ENCODE data around the gene ZNHIT2. TPM values are rescaled to one million over a fixed set of nuclear protein-coding genes. Genes with fewer than 3 reads are reported as not detected.
A peak's percentile ranks its signal among the peaks of the same experiment; 100 is the strongest.

The ZNHIT2 gene
- total and polyA plus RNA-seq, 2 of the 13 experiments (the other 11 are each of a cell fraction or from before 2014, with no cell fraction given) = 1.1 to 6.5 TPM

DNA sequence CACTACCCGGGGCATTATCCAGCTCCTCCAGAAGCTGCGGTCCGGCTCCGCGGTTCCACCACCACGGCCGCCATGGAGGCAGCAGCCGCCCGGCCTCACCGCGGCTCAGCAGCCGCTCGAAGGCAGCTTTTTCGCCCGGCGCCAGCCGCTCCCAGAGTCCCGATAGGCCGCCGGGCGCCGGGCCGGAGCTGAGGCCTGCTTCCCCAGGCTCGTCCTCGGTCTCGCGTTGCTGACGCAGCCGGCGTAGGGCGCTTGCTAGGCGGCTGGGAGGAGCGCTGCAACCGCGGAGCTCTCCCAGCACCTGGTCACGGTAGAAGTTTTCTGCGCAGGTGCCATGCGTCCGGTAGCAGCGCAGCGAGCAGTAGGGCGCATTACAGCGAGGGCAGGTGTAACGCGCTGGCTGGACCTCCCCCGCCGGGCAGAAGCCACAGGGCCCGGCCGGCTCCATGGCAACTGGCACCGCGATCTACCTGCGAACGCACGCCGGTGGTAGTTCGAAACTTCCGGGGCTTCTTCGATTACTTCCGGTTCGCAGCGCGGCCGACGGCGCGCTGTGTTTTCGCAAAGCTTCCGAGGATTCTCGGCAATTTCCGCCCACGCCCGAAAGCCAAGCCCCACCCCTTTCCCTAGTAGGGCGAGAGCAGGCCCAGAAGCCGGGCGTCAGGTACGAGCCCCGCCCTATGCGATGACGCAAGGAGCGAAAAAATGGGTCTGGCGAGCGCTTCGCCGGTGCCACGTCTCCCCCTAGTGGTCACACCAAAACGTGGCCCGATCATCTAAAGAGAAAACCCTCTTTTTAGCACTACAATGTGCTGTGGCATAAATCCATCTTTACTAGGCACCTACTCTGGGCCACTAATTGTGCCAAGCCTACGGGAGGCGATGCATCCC lies at the start of gene ZNHIT2 (continued):
- peak; percentile 73 for TF ChIP-seq RXRB (CRISPR knock-in tag; IDR thresholded peaks at IDR 0.05; ENCODE audit: borderline replicate concordance)
- peak; percentile 98 for TF ChIP-seq SAP130 (CRISPR knock-in tag; IDR thresholded peaks at IDR 0.05; ENCODE audit: low read depth)
- peak; percentile 97 for TF ChIP-seq AGO2 (optimal IDR thresholded peaks at IDR 0.05; ENCODE audit: low read depth, low read length)
- no peak for TF ChIP-seq HOXA7 (CRISPR knock-in tag; IDR thresholded peaks at IDR 0.05)
- peak; percentile 85 for TF ChIP-seq RAD21 (CRISPR knock-in tag; IDR thresholded peaks at IDR 0.05)
- no peak for TF ChIP-seq ZFP41 (CRISPR knock-in tag; IDR thresholded peaks at IDR 0.05; ENCODE audit: borderline replicate concordance)
- TF ChIP-seq, protein P1, sequence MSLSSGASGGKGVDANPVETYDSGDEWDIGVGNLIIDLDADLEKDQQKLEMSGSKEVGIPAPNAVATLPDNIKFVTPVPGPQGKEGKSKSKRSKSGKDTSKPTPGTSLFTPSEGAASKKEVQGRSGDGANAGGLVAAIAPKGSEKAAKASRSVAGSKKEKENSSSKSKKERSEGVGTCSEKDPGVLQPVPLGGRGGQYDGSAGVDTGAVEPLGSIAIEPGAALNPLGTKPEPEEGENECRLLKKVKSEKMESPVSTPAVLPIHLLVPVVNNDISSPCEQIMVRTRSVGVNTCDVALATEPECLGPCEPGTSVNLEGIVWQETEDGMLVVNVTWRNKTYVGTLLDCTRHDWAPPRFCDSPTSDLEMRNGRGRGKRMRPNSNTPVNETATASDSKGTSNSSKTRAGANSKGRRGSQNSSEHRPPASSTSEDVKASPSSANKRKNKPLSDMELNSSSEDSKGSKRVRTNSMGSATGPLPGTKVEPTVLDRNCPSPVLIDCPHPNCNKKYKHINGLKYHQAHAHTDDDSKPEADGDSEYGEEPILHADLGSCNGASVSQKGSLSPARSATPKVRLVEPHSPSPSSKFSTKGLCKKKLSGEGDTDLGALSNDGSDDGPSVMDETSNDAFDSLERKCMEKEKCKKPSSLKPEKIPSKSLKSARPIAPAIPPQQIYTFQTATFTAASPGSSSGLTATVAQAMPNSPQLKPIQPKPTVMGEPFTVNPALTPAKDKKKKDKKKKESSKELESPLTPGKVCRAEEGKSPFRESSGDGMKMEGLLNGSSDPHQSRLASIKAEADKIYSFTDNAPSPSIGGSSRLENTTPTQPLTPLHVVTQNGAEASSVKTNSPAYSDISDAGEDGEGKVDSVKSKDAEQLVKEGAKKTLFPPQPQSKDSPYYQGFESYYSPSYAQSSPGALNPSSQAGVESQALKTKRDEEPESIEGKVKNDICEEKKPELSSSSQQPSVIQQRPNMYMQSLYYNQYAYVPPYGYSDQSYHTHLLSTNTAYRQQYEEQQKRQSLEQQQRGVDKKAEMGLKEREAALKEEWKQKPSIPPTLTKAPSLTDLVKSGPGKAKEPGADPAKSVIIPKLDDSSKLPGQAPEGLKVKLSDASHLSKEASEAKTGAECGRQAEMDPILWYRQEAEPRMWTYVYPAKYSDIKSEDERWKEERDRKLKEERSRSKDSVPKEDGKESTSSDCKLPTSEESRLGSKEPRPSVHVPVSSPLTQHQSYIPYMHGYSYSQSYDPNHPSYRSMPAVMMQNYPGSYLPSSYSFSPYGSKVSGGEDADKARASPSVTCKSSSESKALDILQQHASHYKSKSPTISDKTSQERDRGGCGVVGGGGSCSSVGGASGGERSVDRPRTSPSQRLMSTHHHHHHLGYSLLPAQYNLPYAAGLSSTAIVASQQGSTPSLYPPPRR (CRISPR knock-in tag; IDR thresholded peaks at IDR 0.05; ENCODE audit: borderline replicate concordance) = no peak
- peak; percentile 33; the same call in 1 of the 2 replicates for TF ChIP-seq MAF1 (CRISPR knock-in tag; IDR thresholded peaks at IDR 0.05; ENCODE audit: borderline replicate concordance)
- TF ChIP-seq, protein P2, sequence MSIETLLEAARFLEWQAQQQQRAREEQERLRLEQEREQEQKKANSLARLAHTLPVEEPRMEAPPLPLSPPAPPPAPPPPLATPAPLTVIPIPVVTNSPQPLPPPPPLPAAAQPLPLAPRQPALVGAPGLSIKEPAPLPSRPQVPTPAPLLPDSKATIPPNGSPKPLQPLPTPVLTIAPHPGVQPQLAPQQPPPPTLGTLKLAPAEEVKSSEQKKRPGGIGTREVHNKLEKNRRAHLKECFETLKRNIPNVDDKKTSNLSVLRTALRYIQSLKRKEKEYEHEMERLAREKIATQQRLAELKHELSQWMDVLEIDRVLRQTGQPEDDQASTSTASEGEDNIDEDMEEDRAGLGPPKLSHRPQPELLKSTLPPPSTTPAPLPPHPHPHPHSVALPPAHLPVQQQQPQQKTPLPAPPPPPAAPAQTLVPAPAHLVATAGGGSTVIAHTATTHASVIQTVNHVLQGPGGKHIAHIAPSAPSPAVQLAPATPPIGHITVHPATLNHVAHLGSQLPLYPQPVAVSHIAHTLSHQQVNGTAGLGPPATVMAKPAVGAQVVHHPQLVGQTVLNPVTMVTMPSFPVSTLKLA (IDR thresholded peaks at IDR 0.05) = peak; percentile 84
- peak; percentile 93; the same call in 1 of the 2 replicates for TF ChIP-seq ZSCAN20 (CRISPR knock-in tag; IDR thresholded peaks at IDR 0.05; ENCODE audit: borderline replicate concordance)
- no peak; the same call in 1 of the 2 replicates for TF ChIP-seq KDM5B (CRISPR knock-in tag; IDR thresholded peaks at IDR 0.05; ENCODE audit: borderline replicate concordance)
- TF ChIP-seq, protein P3, sequence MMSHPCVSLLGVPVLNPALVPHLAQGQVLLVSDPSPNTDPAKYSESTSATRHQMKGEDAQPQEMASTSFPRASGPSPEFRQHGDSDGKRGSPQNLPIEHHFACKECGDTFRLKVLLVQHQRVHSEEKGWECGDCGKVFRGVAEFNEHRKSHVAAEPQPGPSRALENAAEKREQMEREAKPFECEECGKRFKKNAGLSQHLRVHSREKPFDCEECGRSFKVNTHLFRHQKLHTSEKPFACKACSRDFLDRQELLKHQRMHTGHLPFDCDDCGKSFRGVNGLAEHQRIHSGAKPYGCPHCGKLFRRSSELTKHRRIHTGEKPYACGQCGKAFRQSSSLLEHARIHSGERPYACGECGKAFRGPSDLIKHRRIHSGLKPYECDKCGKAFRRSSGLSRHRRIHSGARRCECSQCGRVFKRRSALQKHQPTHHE (CRISPR knock-in tag; IDR thresholded peaks at IDR 0.05; ENCODE audit: borderline replicate concordance) = no peak; the same call in 1 of the 2 replicates
- TF ChIP-seq, protein P4, sequence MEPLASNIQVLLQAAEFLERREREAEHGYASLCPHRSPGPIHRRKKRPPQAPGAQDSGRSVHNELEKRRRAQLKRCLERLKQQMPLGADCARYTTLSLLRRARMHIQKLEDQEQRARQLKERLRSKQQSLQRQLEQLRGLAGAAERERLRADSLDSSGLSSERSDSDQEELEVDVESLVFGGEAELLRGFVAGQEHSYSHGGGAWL (CRISPR knock-in tag; IDR thresholded peaks at IDR 0.05) = no peak
- peak; percentile 30; the same call in 1 of the 2 replicates for TF ChIP-seq FOXA3 (CRISPR knock-in tag; IDR thresholded peaks at IDR 0.05)
- peak; percentile 83; the same call in 1 of the 2 replicates for TF ChIP-seq SIN3A (IDR thresholded peaks at IDR 0.05; ENCODE audit: borderline replicate concordance, low read depth, low read length)
- no peak for TF ChIP-seq ZNF672 (CRISPR knock-in tag; IDR thresholded peaks at IDR 0.05)
- no peak for TF ChIP-seq ZNF34 (CRISPR knock-in tag; IDR thresholded peaks at IDR 0.05; ENCODE audit: borderline replicate concordance)
- TF ChIP-seq ZNF547 (CRISPR knock-in tag; IDR thresholded peaks at IDR 0.05) = peak; percentile 86
- TF ChIP-seq, protein P5, sequence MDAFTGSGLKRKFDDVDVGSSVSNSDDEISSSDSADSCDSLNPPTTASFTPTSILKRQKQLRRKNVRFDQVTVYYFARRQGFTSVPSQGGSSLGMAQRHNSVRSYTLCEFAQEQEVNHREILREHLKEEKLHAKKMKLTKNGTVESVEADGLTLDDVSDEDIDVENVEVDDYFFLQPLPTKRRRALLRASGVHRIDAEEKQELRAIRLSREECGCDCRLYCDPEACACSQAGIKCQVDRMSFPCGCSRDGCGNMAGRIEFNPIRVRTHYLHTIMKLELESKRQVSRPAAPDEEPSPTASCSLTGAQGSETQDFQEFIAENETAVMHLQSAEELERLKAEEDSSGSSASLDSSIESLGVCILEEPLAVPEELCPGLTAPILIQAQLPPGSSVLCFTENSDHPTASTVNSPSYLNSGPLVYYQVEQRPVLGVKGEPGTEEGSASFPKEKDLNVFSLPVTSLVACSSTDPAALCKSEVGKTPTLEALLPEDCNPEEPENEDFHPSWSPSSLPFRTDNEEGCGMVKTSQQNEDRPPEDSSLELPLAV (CRISPR knock-in tag; conservative IDR thresholded peaks at IDR 0.05; ENCODE audit: low read depth) = no peak; the same call in 1 of the 2 replicates
